ENCODE results near the gene SH3RF3.

- no peak for TF ChIP-seq PAX8 (CRISPR knock-in tag; IDR thresholded peaks at IDR 0.05; ENCODE audit: borderline replicate concordance)
- TF ChIP-seq ERF (CRISPR knock-in tag; IDR thresholded peaks at IDR 0.05) = no peak
- TF ChIP-seq POLR2A (IDR thresholded peaks at IDR 0.05; ENCODE audit: insufficient read depth in 1 of 2, low read depth in 2 of 2, low read length in 2 of 2) = no peak
- TF ChIP-seq NBN (conservative IDR thresholded peaks at IDR 0.05) = no peak
- TF ChIP-seq, protein P1, sequence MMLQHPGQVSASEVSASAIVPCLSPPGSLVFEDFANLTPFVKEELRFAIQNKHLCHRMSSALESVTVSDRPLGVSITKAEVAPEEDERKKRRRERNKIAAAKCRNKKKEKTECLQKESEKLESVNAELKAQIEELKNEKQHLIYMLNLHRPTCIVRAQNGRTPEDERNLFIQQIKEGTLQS (CRISPR knock-in tag; IDR thresholded peaks at IDR 0.05) = no peak
- TF ChIP-seq TCF7L2 (IDR thresholded peaks at IDR 0.05; ENCODE audit: low read depth, low read length) = no peak
- TF ChIP-seq, protein P2, sequence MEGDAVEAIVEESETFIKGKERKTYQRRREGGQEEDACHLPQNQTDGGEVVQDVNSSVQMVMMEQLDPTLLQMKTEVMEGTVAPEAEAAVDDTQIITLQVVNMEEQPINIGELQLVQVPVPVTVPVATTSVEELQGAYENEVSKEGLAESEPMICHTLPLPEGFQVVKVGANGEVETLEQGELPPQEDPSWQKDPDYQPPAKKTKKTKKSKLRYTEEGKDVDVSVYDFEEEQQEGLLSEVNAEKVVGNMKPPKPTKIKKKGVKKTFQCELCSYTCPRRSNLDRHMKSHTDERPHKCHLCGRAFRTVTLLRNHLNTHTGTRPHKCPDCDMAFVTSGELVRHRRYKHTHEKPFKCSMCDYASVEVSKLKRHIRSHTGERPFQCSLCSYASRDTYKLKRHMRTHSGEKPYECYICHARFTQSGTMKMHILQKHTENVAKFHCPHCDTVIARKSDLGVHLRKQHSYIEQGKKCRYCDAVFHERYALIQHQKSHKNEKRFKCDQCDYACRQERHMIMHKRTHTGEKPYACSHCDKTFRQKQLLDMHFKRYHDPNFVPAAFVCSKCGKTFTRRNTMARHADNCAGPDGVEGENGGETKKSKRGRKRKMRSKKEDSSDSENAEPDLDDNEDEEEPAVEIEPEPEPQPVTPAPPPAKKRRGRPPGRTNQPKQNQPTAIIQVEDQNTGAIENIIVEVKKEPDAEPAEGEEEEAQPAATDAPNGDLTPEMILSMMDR (CRISPR knock-in tag; IDR thresholded peaks at IDR 0.05) = no peak
- TF ChIP-seq ISL2 (CRISPR knock-in tag; IDR thresholded peaks at IDR 0.05) = no peak
- TF ChIP-seq KLF12 (CRISPR knock-in tag; IDR thresholded peaks at IDR 0.05; ENCODE audit: borderline replicate concordance) = no peak
- TF ChIP-seq ZHX1 (CRISPR knock-in tag; IDR thresholded peaks at IDR 0.05; ENCODE audit: low read depth) = no peak
- no peak for TF ChIP-seq FOSL1 (CRISPR knock-in tag; IDR thresholded peaks at IDR 0.05; ENCODE audit: borderline replicate concordance)
- TF ChIP-seq ZNF713 (CRISPR knock-in tag; IDR thresholded peaks at IDR 0.05) = no peak
- TF ChIP-seq EZH2 (conservative IDR thresholded peaks at IDR 0.05; ENCODE audit: low read depth, low read length) = no peak
- no peak for TF ChIP-seq FOXA1 (IDR thresholded peaks at IDR 0.05)
- no peak for TF ChIP-seq FOXA1 (CRISPR knock-in tag; IDR thresholded peaks at IDR 0.05)
These were observed 117.6 kb downstream of the SH3RF3 start for GRCh38 chr2:109246616-109247015.
